Measurements from ENCODE around the gene LCMT1. TPM values are rescaled to one million over a fixed set of nuclear protein-coding genes. Genes with fewer than 3 reads are reported as not detected.

Gene LCMT1
- total RNA-seq, 1 experiment from 2014 or later, result 67.1 TPM

DNA sequence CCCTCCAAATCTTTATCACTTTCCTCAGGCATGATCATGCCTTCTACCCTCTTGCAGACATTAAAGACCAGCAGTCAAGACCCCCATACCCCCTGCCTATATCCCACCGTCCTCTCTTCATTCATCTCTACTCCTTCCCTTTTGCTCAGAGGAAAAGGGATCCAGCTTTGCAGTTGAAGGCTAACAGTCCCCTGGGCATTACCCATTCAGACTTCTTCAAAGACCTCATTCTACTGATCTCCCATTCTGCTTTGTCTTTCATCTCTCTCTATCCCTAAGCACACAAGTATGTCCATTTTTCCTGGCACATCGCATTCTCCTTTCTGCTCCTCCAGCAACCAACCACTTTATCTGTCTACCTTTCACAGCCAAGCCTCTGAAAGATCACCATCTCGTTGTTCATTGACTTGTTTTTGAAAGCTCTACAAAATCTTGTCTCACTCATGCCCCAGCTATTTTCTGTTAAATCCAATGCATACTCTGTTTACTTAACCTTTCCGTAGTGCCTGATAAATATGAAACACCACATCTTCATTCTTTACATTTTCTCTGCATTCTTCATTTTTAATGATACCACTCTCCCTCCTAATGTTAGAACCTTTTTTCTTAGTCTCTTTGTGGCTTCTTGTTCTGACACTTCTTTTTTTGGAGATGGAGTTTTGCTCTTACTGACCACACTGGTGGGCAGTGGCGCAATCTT, 14.1 kb upstream of the LCMT1 start:
- no peak overlapping the region for H2AFZ ChIP-seq
- peaks cover 24% of the 10 kb centered on the region for H3K27me3 ChIP-seq (ENCODE audit: insufficient read depth, low read depth)
- no peaks in the 10 kb centered on the region for H3K79me2 ChIP-seq (ENCODE audit: low read depth)
- no peaks in the 10 kb centered on the region for H3K36me3 ChIP-seq (ENCODE audit: low read depth)
- H3K27ac ChIP-seq, result no peak overlapping the region
- BruUV-seq (replicated peaks), result no TSS peak
- POLR2A ChIA-PET (ENCODE audit: unreplicated experiment), result interaction anchor here (0.6 to 0.7 kb wide), 2 partner anchors 14 to 31 kb away, joined by 3 to 4 read pairs; no protein-coding TSS in a partner anchor
- CTCF ChIA-PET, result no interaction called here
- no peaks in the 10 kb centered on the region for H3F3A ChIP-seq (ENCODE audit: insufficient read depth, low read depth)
- H3K9me3 ChIP-seq (ENCODE audit: insufficient read depth, low read depth), result no peaks in the 10 kb centered on the region
- no peak overlapping the region for H3K4me2 ChIP-seq
- no peak for DNase-seq
- H3K4me3 ChIP-seq, result no peak overlapping the region
- H3K4me1 ChIP-seq (replicated peaks; ENCODE audit: insufficient read depth), result no peaks in the 10 kb centered on the region
- H3K9me2 ChIP-seq (ENCODE audit: insufficient read depth), result no peaks in the 10 kb centered on the region
- no peaks in the 10 kb centered on the region for H4K20me1 ChIP-seq (ENCODE audit: insufficient read depth)
- TF ChIP-seq EZH2 (IDR thresholded peaks at IDR 0.05; ENCODE audit: low read depth), result no peak
- TF ChIP-seq, protein P1, sequence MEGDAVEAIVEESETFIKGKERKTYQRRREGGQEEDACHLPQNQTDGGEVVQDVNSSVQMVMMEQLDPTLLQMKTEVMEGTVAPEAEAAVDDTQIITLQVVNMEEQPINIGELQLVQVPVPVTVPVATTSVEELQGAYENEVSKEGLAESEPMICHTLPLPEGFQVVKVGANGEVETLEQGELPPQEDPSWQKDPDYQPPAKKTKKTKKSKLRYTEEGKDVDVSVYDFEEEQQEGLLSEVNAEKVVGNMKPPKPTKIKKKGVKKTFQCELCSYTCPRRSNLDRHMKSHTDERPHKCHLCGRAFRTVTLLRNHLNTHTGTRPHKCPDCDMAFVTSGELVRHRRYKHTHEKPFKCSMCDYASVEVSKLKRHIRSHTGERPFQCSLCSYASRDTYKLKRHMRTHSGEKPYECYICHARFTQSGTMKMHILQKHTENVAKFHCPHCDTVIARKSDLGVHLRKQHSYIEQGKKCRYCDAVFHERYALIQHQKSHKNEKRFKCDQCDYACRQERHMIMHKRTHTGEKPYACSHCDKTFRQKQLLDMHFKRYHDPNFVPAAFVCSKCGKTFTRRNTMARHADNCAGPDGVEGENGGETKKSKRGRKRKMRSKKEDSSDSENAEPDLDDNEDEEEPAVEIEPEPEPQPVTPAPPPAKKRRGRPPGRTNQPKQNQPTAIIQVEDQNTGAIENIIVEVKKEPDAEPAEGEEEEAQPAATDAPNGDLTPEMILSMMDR (conservative IDR thresholded peaks at IDR 0.05), result no peak
- intact Hi-C loops (cut with micrococcal nuclease; ENCODE audit: unreplicated experiment), result no loop called here

DNA sequence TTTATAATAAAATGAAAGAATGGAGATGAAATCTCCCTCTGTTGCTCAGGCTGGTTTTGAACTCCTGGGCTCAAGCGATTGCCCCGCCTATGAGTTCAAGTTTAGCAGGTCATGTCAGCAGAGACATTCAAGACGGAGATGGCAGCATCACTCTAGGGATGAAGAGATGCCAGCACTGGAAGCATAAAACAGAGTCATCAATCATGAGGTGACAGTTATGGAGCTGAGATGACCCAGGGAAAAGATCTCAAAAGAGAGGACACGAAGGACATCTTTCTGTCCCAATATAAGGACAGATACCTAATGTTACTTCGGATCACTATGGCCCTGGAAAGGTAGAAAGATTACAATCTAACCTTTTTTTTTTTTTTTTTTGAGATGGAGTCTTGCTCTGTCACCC, 11.0 kb upstream of the LCMT1 start:
- no peak overlapping the region for H3K4me3 ChIP-seq
- H3K4me1 ChIP-seq (replicated peaks; ENCODE audit: insufficient read depth), result no peaks in the 10 kb centered on the region
- no peaks in the 10 kb centered on the region for H4K20me1 ChIP-seq (ENCODE audit: insufficient read depth)
- H3K27ac ChIP-seq, result no peak overlapping the region
- H3F3A ChIP-seq (ENCODE audit: insufficient read depth, low read depth), result no peaks in the 10 kb centered on the region
- H3K79me2 ChIP-seq (ENCODE audit: low read depth), result no peaks in the 10 kb centered on the region
- H3K4me2 ChIP-seq, result no peak overlapping the region
- DNase-seq, result no peak
- H3K36me3 ChIP-seq (ENCODE audit: low read depth), result no peaks in the 10 kb centered on the region
- H3K9me2 ChIP-seq (ENCODE audit: insufficient read depth), result no peaks in the 10 kb centered on the region
- no TSS peak for BruUV-seq (replicated peaks)
- intact Hi-C loops (cut with micrococcal nuclease; ENCODE audit: unreplicated experiment), result no loop called here
- H3K9me3 ChIP-seq (ENCODE audit: insufficient read depth, low read depth), result no peaks in the 10 kb centered on the region
- ChIA-PET POLR2A (ENCODE audit: unreplicated experiment) (no interaction called here), CTCF (no interaction called here)
- peaks cover 11% of the 10 kb centered on the region for H3K27me3 ChIP-seq (ENCODE audit: insufficient read depth, low read depth)
- no peak overlapping the region for H2AFZ ChIP-seq
- TF ChIP-seq, protein P1 (conservative IDR thresholded peaks at IDR 0.05), result no peak
- no peak for TF ChIP-seq EZH2 (IDR thresholded peaks at IDR 0.05; ENCODE audit: low read depth)

DNA sequence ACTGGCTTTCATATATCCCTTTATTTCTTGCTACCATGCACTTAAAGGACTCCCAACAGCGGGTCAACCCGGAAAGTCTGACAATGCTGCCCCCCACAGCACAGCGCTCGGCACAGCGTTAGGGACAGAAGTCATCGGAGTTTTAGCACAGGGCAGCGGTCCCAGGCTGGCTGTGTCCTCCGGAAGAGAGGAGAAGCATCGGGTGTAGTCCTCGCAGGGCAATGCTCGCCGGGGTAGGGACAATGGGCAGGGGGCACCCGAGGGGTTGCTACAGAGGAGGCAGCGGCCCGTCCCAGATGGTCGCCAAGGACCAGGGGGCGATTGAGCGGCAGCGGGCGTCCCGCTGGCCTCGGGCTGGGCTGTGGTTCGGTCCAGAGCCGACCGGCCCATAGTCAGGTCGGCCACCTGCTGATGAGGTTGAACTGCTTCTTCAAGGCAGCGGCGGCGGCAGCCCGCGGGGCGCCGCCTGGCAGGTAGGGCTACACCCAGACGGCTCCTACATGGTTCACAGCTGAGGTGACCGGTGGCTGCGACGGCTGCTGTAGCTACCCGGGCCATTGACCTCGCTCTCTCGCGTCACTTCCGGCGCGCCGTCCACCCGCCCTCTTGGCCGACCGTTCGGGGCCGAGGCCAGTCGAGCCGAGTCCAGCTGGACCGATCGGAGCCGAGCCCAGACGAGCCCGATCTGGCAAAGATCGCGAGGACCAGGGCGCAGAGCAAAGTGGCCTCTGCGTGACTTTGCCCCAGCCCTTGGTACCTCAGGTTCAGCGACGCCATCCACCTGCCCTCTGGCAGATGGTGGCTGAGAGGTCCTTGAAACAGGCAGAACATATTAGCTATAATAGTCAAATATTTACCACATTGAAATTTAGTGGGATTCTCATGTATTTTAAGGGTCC, 4.7 kb upstream of the LCMT1 start:
- ChIA-PET CTCF (no interaction called here), POLR2A (ENCODE audit: unreplicated experiment) (interaction anchor here (0.6 to 0.8 kb wide), 4 partner anchors 11 to 435 kb away, joined by 3 to 8 read pairs (median 5); no protein-coding TSS in a partner anchor)
- H3F3A ChIP-seq (ENCODE audit: insufficient read depth, low read depth), result peaks cover 23% of the 10 kb centered on the region; the same call in 1 of the 2 replicates
- peaks cover 27% of the 10 kb centered on the region for H3K4me1 ChIP-seq (replicated peaks; ENCODE audit: insufficient read depth)
- no peaks in the 10 kb centered on the region for H3K36me3 ChIP-seq (ENCODE audit: low read depth)
- peak overlapping the region; percentile 83 for H3K4me2 ChIP-seq
- H3K79me2 ChIP-seq (ENCODE audit: low read depth), result peaks cover 10% of the 10 kb centered on the region
- intact Hi-C loops (cut with micrococcal nuclease; ENCODE audit: unreplicated experiment), result loop anchor here (2.0 to 5.0 kb wide), 2 partner anchors 40 to 120 kb away; no protein-coding TSS in a partner anchor
- DNase-seq, result peak; percentile 83 to 92
- H3K9me2 ChIP-seq (ENCODE audit: insufficient read depth), result no peaks in the 10 kb centered on the region
- peak overlapping the region; percentile 81 for H2AFZ ChIP-seq
- TF ChIP-seq, protein P1 (conservative IDR thresholded peaks at IDR 0.05), result peak; percentile 40; the same call in 1 of the 2 replicates
- TF ChIP-seq EZH2 (IDR thresholded peaks at IDR 0.05; ENCODE audit: low read depth), result no peak
- TSS peak; percentile 60 for BruUV-seq (replicated peaks)
- peak overlapping the region; percentile 91 for H3K4me3 ChIP-seq
- H3K27me3 ChIP-seq (ENCODE audit: insufficient read depth, low read depth), result no peaks in the 10 kb centered on the region
- no peaks in the 10 kb centered on the region for H3K9me3 ChIP-seq (ENCODE audit: insufficient read depth, low read depth)
- H4K20me1 ChIP-seq (ENCODE audit: insufficient read depth), result no peaks in the 10 kb centered on the region
- peak overlapping the region; percentile 55 for H3K27ac ChIP-seq

All from PC-9 (cell line).